HG03439 (cell line): ENCODE results near the gene SLC25A10.
"Not testable (repeated sequence)": the region's sequence is repeated elsewhere in the genome, so short reads cannot be mapped to it uniquely, and the experiment has no call there.

Experiments used
- ATAC-seq: cut with Tn5 transposase; IDR thresholded peaks from one replicate; pipeline ENCODE4 v1.9.1; 2021; ENCODE audit warnings: mild to moderate bottlenecking, moderate library complexity; ENCODE audit not compliant: unreplicated experiment

Gene SLC25A10, protein sequence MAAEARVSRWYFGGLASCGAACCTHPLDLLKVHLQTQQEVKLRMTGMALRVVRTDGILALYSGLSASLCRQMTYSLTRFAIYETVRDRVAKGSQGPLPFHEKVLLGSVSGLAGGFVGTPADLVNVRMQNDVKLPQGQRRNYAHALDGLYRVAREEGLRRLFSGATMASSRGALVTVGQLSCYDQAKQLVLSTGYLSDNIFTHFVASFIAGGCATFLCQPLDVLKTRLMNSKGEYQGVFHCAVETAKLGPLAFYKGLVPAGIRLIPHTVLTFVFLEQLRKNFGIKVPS

DNA sequence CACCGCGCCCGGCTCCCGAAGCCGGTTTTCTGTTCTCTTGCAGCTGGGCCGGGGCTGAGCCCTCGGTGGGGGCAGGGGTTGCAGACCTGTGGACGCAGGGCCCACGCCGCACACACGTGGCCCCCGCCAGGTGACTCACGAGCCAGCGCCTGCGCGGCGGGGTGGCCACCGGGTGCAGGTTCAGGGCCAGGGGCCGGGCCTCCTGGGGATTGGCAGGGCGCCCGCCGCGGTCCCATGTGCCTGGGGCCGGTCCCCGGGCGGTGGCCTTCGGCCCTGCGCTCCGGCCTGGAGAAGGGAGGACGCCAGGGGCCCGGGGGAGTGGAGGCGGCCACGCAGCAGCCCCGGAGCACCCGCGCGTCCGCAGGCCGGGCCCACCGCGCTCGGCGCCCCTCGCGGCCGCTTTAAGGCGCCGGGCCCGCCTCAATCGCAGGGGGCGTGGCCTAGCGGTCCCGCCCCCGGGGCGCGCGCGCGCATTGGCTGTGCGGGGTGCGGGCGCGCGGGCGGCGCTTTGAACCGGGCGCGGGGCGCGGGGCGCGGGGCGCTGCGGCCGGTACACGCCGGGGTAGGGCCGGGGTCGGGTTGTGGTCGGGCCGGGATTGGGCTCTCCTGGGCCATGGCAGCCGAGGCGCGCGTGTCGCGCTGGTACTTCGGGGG lies at the start of gene SLC25A10:
SLC25A10 (plus strand) TSS at position 471 of the 654 bp plus-strand sequence; CDS start at position 614, 143 bp downstream.
- ATAC-seq = peak; percentile 75

DNA sequence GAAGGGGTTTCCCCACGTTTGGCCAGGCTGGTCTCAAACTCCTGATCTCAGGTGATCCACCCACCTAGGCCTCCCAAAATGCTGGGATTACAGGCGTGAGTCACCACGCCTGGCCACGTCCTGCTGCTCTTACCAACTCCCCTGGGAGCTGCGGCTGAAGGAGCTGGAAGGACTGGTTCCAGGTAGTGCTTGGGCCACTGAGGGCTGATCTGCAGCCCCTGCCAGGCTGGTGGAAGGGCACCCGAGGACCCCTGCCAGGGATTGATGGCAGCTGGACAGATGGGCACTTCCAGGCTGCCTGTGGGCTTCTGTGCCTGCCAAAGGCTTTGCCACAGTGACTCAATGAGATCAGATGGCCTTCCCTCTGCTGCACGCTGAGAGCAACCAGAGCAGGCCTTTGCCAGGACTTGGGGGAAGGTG lies 48.0 kb upstream of the SLC25A10 start:
- no peak for ATAC-seq

DNA sequence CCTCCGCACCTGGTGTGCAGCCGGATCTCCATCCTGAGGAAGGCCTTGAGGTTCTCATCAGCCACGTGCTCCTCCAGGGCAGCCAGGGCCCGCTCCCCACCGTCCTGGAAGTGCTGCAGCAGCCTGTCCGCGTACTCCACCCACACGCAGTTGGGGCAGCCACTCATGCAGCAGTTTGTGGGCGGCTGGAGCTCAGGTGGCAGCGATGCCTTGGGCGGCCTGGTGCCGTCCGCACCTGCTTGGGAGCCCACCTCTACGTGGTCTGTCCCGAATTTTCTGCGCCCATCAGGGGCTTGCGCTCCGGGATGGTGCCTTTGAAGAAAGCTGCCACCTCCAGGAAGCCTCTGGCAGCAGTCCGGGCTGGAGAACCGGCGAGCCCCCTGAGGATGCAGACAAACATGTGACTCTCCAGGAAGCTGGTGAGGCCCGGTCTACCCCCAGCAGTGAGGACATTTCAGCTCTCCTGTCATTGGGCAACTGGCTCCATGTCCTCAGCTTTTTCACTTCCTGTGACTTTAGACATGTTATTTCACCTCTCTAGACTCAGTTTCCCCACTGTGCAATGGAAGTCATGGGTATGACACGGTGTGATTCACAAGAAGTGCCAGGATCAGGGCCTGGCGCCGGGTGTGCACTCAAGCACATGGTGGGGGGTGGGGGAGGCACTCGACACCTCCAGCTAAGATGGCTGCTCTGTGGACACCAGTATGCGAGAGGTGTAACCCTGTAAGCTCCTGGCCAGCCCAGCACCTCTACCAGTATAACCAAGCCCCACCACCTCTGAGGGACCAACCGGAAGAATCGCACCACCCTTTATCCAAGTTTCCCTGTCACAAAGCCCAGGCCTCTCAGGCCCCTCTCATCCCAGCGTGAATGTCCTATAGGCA lies 46.6 kb upstream of the SLC25A10 start:
- no peak for ATAC-seq

DNA sequence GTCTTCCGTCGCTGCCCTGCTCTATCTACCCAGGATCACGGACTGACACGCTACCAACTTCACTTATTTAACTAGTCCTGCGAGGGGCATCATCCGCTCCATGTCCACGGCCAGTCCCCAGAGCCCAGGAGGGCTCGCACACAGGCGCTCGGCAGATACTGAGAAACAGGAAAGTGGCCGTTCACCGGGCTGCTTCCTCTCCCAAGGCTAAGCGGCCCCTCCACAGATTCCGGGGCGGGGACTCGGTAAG lies 46.1 kb upstream of the SLC25A10 start:
- peak; percentile 7 for ATAC-seq

DNA sequence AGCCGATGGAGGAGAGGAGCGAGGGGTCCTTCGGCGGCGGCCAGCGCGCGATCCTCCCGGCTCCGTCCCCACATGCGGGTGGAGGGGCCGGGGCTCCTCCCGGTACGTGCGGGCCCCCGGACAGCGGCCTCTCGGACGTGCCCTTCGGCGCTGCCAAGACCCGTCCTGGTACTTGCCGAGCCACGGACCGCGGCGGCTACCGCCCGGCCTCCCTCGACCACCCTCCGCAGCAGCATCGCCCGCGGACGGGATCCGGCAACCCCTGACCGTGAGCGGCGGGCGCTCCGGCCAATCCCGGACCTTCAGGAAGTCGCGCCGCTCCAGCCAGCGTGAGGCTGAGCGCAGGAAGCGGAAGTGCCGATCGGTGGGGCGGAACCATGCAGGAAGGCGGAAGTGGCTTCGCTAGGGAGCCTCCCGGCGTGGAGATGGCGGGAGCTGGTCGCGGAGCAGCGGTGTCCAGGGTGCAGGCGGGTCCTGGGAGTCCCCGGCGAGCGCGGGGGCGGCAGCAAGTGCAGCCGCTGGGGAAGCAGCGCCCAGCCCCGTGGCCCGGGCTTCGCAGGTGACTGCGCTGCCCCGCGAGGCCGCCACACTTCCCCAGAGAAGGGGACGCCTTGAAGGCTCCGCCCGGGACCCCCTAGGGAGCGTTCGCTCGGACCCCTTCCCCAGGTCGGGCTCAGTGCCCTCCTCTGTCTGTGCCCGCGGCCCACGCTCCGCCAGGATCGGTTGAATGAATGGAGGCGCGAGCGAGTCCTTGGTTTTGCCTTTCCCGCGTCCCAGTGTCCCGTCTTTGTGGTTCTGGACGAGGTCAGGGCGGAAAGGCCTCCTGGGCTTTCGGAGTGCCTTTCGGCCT lies 45.5 kb upstream of the SLC25A10 start, which contains the start of the genes CCDC137 and OXLD1:
CCDC137 (plus strand) TSS at position 396 of the 850 bp plus-strand sequence; CDS start at position 426, 30 bp downstream.
OXLD1 (minus strand) TSS at position 264 of the 850 bp plus-strand sequence; CDS start at position 236, 28 bp downstream.
- peak; percentile 90 for ATAC-seq

DNA sequence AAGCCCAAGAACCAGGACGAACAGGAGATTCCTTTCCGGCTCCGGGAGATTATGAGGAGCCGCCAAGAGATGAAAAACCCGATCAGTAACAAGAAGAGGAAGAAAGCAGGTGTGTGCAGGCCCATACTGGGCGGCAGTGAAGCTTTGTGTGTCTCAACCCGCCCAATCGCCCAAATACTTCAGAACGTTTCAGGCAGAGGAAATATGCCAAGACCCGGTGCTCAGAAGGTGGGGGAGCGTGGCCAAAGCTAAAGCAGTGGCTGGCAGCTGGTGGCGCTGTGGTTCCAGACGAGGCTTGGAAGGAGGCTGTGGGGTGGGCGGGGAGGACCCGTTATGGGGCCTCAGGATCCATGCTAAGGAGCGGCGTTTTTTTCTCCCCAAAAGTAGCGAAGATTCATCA lies 44.3 kb upstream of the SLC25A10 start:
- no peak for ATAC-seq

DNA sequence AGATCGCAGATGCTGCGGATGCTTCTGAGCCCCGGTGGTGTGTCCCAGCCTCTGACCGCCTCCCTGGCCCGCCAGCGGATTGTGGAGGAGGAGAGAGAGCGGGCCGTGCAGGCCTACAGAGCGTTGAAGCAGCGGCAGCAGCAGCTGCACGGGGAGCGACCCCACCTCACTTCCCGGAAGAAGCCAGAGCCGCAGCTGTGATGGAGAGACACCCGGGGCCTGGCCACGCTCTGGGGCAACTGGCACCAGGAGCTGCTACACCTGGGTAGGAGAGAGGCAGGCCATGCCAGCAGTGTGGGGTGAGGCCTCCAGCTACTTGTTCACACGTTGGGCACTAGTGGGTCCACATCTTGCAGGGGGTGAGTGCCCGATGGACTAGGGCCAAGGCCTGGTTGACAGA lies 39.6 kb upstream of the SLC25A10 start:
- ATAC-seq = no peak

DNA sequence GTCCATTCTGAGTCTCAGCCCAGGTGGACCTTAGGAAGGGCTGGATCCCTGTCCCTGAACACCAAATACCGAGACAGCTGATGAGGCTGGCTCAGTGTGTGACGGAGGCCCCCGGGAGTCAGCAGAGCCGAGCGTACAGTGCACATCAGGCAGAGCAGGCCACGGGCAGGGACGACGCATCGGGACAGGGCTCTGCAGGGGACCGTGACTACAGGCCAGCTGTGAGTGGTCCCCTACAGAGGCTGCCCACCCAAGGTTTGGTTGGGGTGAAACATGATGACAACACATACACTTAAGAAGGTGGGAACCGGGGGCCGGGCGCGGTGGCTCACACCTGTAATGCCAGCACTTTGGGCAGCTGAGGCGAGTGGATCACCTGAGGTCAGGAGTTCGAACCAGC lies 39.1 kb upstream of the SLC25A10 start:
- no peak for ATAC-seq

DNA sequence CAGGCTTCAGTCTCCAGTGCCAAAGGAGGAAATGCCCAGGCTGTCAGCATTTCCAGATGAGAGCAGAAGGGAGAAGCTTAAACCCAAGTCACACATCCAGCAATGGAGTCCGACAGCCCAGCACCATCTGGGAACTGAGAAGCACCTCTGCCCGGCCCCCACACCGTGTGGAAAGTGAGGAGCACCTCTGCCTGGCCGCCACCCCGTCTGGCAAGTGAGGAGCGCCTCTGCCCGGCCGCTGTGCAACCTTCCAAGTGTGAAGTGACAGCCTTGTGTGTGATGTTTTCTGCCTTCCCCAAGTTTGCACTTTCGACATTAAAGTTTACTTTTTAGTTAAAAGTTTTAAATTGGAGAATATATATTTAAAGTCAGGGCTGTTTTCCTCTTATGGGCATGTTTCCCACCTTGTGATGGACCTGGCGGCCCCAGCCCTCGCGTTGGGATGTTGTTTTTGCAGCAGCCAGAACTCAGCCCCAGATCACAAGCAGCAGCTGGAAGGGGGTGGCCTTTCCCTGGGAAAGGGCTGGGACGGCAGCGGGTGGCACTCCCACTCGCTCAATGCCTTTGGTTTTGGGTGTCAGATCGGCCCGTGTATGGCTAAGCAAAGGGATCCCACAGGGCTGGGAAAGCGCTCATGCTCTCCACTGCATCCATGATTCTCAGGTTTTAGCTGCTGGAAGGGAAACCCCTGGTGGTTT lies 38.4 kb upstream of the SLC25A10 start:
- no peak for ATAC-seq

DNA sequence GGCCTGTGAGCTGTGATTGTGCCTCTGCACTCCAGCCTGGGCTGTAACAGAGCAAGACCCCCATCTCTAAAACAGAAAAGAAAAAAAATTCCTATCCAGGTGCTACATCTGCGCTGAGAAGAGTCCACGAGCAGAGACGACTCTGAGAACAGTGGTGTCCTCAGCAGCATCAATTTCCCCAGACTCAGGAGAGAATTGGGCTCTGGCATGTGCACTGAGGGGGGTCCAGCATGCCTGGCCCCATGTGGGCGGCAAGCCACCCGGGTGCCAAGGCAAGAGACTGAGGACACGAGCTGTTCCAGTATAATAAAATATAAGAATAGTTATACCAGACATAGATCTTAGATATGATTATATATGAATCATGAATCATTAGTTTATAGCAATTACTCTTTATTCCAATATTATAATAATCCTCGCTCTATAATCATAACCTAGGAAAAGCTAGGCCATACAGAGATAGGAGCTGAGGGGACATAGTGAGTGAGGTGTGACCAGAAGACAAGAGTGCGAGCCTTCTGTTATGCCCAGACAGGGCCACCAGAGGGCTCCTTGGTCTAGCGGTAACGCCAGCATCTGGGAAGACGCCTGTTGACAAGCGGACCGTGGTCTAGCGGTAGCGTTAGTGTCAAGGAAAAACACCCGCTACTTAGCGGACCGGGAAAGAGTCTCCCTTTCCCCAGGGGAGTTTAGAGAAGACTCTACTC lies 36.4 kb upstream of the SLC25A10 start:
- ATAC-seq = not testable (repeated sequence)

DNA sequence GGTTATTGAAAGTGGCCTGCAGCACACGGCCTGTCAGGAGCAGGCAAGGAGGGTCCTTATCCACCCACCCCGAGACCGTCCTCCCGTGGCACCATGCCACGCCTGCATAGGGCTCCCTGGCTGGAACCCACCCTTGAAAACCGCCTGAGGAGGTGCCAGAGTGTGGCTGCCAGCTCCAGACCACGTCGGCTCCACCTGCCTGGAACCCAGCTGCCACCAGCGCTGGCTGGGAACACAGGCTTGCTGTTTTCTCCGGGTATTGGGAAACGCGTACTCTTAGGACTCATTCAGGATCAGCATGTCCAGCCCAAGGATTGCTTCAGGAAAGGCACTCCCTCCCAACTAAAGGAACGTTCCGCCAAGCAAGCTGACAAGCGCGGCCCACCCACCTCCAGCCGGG lies 35.2 kb upstream of the SLC25A10 start:
- no peak for ATAC-seq

DNA sequence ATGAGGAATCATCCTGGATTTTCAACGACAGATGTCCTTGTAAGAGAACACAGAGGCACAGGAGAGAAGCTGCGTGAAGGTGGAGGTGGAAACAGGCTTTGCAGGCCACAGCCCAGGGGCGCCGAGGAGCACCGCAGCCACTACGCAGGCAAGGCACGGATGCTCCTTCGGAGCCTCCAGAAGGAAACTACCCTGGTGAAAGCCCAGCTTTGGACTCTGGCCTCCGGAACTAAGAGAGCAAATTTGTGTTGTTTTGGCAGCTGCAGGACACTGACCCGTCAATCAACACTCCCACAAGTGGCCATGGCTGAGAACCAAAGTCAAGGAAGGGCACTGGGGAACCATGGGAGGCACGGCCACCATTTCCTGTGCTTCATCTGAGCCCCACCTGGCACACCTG lies 31.9 kb upstream of the SLC25A10 start:
- ATAC-seq = no peak

DNA sequence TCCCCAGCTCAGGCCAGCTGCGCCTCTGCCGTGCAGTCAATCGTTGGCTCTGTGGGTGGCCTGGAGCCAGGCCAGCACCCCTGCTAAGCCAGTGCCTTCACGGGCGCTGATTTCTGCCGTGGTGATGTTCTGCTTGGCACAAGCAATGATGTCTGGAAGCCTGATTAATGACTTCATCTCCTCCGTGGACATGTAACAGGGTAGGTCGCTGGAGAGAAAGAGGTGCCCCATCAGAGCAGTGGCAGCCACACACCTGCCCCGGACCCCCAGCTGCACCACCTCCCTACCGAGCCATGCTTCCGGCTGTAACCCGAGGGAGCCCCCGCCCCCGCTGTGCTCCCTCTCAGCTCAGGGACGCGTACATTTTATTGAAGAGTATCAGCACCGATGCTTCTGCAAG lies 30.4 kb upstream of the SLC25A10 start:
- ATAC-seq = no peak

DNA sequence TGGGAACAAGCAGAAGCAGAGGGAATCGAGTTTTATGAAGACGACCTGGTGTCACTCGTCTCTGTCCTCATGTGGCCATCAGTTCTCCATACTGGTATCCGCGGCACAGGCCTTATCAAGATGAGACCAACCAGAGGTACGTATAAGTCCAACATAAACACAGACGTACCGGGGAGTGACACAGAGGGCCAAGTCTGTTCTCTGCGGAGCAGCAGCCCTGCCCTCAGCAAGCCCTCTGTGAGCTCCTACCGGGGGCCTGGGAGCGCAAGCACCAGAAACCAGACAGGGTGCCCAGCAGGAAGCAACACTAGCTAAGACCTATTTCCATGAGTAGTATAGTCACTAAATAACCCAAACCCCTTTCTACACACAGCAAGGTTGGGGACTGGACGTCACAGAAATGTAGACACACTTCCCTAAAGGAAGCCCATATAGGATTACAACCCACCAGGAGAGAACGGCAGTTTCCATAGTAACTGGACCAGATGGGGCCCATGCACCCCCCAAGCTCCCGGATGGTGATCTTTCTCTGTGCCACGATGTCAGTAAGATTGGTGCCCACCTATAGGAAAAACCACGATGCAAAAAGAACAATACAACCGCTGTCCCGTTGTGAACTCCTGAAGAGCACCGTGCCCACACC lies 29.4 kb upstream of the SLC25A10 start:
- no peak for ATAC-seq

DNA sequence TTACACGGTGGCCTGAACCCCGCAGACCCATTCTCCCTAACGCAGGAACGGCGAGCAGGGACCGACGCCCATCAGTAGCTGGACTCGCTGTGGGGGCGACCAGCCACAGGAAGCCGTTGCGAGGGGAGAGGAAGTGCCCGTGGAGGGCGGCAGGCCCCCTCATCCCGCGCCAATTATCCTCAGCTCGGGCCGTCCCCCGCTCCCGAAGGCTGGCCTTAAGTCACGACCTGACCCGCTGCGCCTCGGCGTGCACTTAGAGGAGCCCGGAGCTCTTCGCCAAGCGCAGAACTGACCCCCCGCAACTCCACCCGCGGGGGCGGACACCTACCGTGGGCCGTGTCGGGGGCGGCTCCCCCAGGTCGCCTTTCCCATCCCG lies 28.9 kb upstream of the SLC25A10 start:
- ATAC-seq = peak; percentile 13

DNA sequence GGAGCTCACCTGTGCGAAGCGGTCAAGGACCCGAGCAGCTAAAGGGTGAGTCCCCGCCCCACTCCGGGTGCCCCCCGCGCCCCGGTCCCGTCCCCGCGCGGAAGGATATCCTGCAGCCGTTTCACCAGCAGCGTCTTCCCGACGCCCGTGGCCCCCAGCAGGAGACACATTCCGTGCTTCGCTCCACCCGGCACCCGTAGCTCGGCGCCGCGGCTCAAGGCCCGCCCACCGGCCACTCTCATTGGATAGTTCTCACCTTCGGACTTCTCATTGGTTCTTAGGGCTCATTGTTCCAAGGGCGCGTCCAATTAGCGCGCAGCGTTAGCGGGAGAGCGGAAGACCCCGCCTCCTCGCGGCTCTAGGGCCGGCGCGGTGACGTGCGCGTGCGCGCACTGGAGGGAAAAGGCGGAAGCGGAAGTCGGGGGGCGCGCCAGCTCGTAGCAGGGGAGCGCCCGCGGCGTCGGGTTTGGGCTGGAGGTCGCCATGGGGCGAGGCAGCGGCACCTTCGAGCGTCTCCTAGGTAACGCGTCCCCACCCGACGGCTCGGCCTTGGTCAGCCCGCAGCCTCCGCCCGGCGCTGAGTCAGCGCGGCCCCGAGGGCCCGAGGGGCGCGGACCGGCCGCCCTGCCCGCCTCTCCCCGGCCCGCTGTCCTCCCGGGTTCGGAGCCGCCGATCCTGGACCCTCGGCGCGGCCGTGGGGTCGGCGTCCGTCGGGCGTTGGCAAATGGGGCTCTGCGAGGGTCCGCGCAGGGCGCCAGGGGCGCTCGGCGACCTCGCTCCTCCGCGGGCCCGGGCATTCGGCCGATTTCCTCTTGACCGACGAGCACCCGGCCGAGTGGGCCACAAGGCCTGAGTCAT lies 28.3 kb upstream of the SLC25A10 start, which contains the start of the genes ARL16 and HGS:
ARL16 (minus strand) TSS at position 214 of the 858 bp plus-strand sequence; CDS start at position 170, 44 bp downstream.
HGS (plus strand) TSS at position 428 of the 858 bp plus-strand sequence; CDS start at position 484, 56 bp downstream.
- peak; percentile 91 for ATAC-seq

DNA sequence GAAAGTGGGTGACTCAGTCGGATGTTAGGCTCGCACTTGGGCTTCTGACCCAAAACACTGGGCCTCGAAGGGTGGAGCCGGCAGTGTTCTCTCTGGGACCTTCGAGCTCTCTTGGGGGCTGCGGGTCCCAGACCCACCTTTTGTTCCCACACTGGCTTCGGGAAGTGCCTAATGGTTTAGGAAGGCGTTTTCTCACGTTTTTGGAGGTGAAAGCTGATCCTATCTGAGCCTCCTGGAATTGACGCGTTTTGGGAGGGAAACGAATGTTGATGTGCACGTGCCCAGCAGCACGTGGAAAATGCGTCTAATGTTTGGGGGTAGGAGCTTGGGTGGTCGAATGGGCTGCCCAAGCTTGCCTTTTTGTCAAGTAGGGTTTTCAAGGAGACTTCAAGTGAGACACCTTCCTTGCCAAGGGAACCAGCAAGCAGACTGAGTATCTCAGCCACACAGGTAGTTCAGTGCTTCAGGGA lies 27.6 kb upstream of the SLC25A10 start:
- peak; percentile 9 for ATAC-seq

DNA sequence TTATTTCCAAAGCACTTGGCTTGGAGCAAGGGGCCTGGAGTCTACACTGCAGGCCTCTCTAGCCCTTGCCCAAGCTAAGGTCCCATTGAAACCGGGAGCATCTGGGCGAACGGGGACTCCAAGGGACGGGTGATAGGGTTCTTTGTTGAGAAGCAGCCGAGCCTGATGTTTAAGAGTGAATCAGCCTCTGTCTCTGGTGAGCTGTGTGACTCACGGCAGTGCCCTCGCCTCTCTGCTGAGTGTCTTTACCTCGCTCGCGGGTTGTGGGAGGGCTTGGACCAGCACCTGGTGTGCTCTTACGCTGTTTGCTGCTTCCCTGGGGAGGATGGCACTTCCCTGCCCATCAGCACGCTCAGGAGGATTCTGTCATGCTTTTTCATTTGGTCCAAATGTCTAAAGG lies 27.0 kb upstream of the SLC25A10 start:
- no peak for ATAC-seq
